Skin epidermis (tissue), 12 donors: ENCODE measurements around the gene DIP2C.

Experiments
- H3K27ac ChIP-seq, 21 experiments: fragments of 200-600 bp; sonication (generic) in 11 of 21; one replicate each; pipeline ENCODE4 v1.5.0; 2020; ENCODE audit warnings: mild to moderate bottlenecking in 3 of 21, inconsistent platforms in 2 of 21, moderate library complexity in 2 of 21
- H3K4me3 ChIP-seq, 7 experiments: fragments of 200-600 bp; sonication (generic) in 2 of 7; one replicate each; pipeline ENCODE4 v1.5.0; 2020; ENCODE audit warnings: inconsistent platforms in 2 of 7, mild to moderate bottlenecking in 2 of 7, moderate library complexity in 1 of 7

DIP2C gene

DNA sequence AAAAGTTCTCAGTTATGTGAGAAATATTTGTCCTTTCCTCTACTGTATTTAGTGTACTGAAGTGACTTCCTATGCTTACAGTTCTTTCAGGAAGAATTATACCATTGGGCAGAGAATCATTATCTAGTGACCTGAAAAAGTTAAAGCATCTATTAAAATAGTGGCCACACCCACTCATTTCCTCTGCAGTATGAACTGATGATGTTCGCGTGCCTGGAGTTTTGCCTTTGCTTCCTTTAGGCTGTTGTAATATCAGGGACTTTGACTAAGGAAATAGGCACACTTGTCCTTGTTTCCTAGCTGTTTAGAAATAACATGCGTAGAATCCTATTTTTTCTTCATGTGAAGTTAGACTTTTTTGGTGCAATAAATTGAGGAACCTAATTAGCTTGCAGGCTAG lies 453.6 kb downstream of the DIP2C start:
- Histone ChIP-seq H3K27ac (no peak overlapping the region), H3K4me3 (no peak overlapping the region)

DNA sequence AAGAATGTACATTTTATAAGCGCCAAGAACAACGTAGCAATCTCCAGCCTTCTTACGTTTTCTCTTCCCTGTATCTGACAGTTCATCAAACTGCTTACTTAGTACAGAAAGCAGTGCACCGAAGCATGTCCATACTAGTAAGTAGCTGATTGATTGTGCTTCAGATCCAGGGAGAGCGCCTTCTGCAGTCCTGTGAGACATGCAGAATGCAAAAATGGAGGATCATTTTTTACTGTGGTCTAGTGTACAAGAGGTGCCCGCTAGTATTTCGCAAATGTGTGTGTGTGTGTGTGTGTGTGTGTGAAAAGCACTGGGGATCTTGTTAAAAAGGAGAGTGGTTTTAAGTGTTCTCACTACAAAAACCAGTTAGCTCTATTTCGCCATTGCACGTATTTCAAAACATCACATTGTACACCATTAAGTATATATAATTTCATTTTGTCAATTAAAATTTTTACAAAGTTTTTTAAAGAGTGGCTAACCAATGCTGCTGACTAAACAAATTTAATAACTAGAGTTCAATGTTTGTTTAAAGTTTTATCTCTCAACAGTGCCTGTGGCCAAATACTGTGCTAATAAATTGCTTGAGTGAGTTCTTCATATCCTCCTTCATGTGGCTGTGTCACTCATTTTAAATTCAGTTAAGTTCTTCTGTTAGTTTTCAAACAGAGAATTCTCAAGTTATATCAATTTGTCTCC lies 454.6 kb downstream of the DIP2C start:
- Histone ChIP-seq H3K4me3 (no peak overlapping the region), H3K27ac (no peak overlapping the region)

DNA sequence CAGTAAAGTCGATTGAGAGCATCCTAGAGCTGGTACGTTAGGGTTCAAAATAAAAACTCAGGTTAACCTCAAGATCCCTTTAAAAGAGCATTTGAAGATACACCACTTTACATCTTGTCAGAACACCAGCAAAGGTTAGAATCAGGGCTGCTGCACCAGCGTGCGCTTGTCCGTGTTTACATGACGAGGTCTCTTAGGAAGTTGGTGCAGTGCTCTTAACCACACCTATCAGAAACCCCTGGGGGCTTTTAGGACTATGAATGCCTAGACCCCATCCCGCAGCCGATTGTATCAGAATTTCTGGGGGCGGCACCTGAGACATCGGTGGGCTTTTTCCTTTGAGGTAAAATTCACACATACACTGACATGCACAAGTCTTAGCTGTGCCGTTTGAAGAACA lies 456.6 kb downstream of the DIP2C start:
- H3K27ac ChIP-seq: no peak overlapping the region
- no peak overlapping the region for H3K4me3 ChIP-seq

DNA sequence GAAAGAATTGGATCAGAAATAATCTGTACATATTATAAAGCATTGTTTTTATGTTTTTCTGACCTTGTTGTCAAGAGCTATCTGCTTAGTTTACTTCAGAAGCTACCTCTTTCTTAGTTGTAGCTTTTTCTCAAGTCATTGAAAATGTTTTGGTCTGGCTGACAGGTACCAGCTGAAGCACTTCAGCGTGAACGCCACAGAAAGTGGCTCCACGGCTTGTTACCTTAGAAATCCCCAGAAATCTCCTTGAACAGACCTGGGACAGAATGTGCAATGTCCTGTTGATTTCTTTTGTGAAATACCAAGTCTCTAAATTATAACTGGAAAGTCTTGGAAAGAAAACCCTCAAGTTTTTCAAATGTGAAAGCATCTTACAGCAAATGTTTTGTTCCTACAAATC lies 457.4 kb downstream of the DIP2C start:
- H3K4me3 ChIP-seq: no peak overlapping the region
- no peak overlapping the region for H3K27ac ChIP-seq

DNA sequence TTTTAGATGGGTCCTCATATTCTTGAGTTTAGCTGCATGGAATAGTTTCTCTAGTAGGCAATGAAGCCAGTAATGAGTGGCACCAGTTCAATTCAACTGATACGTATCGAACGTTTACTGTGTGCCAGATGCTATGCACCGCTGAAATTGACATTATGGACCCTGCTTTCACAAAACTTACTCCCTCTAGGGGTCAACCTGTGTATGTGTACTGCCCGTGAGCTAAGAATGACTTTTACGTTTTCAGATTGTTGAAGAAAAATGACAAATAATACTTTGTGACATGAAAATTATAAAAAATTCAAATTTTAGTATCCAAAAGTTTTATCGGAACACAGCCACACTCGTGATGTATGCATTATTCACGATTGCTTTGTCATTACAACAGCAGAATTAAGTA lies 458.7 kb downstream of the DIP2C start:
- Histone ChIP-seq H3K4me3 (no peak overlapping the region), H3K27ac (no peak overlapping the region)

DNA sequence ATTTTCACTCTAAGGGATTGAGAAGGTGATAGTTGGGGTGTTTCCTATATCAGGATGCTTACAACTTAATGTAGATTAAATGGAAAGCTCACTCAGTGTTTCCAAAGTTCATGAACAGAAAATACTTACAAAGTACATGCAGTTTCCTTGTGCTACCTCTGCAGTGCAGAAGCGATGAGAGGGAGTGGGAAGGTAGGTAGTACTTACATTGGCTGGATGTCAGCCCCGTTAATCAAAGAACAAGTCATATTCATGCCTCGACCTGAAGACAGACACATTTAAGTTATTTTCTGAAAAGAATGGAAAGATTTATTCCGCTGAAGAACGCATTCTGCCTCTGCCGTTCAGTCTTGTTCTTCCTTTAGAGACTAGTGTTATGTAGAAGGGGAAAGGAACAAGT lies 461.1 kb downstream of the DIP2C start:
- H3K4me3 ChIP-seq: no peak overlapping the region

DNA sequence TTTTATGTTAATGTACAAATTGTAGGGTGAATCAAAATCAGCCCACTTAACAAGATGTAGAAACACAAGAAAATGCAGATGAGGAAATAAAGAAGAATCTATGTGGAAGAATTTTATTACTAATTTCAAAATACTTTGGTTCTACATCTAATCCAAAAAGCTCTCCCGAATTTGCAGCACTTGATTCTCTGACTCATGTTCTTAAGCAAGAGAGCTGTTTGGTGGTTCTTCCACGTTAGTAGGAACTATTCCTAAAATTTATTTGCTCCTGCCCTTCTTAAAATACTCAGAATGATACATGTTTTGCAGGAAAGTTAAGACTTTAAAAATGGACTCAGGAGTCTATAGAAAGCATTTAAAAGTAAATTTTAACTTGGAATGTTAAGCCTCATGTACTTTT lies 462.5 kb downstream of the DIP2C start:
- no peak overlapping the region for H3K27ac ChIP-seq
- H3K4me3 ChIP-seq: no peak overlapping the region

More for the DNA sequence above, 461.1 kb downstream of the DIP2C start:
- no peak overlapping the region for H3K27ac ChIP-seq

DNA sequence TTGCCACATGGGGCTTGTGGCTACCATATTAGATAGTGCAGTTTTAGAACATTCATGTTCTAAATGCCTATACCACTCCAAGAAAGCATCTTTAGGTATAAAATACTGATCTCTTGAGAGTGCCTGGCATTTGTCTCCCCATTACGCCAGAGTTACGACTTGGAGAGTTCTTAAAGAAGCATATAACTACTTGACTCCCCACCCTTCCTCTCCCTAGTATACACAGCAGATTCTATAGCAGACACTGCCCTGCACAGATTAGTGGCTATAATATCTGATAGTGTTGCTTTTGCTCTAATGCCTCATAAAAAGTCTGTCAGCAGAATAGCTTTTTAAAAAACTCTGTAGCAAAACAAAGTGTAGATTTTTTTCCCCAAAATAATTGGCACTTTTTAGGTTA lies 463.4 kb downstream of the DIP2C start:
- no peak overlapping the region for H3K27ac ChIP-seq

DNA sequence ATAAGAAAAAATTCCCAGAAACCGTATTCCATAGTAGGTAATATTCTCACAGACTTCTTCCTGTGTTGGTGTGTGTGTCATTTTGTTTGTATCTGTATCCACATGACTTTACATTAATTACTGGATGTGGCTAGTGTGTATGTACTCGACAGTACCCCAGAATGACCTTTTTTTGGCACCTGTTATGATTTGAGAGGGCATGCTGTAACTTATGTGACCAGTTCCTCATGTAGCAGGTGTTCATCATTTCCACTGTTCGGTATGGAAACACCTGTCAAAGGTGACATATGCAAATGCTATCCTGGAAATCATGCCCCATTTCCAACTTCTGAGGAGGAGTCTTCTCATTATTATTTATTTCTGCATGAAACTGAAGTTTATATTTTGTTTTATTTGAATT lies 464.9 kb downstream of the DIP2C start:
- no peak overlapping the region for H3K4me3 ChIP-seq
- H3K27ac ChIP-seq: no peak overlapping the region

More for the DNA sequence above, 463.4 kb downstream of the DIP2C start:
- H3K4me3 ChIP-seq: no peak overlapping the region
